ENCODE data around the gene MOK.

The MOK gene

DNA sequence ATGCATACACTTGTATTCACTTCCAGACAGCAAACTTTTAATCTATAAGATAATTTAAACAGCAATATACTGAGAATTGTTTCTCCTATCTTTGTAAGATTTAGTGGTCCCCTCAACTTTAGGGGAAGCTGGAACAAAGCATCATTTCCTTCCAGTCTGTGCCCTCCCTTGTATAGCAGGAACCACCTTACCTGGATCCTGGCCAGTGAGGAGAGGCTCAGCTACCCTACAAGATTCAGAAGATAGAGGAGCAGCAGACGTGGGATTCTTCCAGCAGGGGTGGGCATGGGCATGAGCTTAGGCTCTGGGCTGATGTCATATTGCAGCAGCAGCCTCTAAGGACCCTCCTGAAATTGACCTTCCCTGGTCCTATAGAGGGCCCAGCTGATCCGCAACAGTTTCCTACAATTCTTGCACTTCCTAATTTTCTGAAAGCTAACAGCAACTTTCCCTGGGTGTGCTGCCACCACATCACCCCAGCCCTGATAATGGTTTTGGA is 21.3 kb downstream of the MOK start:
- DNase-seq (ENCODE audit: low read depth): no peak

DNA sequence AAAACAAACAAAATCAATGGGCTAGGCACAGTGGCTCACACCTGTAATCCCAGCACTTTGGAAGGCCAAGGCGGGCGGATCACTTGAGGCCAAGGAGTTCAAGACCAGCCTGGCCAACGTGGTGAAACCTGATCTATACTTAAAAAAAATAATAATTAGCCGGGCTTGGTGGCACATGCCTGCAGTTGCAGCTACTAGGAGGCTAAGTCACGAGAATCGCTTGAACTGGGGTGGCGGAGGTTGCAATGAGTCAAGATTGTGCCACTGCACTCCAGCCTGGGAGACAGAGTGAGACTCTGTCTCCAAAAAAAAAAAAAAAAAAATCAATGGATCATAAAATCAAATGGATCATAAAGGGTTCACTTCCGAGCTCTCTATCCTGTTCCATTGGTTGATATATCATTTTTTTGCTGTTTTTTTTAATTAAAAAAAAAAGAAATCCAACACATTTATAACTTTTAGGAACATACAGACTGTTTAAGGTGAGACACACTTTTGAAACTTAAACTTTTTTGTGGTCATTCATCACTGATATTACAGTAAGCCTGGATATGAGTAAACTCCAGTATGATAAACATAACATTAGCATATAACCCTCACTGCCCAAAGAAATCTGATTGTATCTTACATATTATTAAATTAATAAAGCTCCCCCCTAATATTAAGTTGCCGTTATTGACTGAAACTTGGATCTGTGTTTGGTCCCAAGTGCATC is 22.1 kb downstream of the MOK start:
- no peak for DNase-seq (ENCODE audit: low read depth)

DNA sequence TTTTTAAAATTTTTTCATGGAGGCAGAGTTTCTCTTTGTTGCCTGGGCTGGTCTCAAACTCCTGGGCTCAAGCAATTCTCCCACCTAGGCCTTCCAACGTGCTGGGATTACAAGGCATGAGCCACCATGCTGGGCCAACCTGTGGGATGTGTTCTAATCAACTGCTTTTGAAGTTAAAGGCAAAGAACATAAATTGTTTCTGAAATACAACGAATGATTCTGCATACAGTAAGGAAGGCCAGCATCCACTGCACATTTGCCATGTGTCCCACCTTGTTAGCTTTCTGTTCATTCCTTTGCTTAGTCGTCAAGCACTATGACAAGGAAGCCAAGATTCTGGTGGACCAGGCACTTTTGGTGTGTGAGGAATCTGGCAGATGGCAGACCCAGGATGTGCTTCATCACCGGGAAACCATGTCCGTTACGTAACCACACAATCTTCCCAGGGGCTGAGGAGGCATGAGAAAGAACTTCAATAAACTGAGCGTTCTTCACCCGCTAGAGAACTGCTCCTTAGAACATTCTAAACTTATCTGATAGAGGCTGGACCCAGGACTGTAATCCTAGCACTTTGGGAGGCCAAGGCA is 24.5 kb downstream of the MOK start:
- DNase-seq (ENCODE audit: low read depth): no peak

DNA sequence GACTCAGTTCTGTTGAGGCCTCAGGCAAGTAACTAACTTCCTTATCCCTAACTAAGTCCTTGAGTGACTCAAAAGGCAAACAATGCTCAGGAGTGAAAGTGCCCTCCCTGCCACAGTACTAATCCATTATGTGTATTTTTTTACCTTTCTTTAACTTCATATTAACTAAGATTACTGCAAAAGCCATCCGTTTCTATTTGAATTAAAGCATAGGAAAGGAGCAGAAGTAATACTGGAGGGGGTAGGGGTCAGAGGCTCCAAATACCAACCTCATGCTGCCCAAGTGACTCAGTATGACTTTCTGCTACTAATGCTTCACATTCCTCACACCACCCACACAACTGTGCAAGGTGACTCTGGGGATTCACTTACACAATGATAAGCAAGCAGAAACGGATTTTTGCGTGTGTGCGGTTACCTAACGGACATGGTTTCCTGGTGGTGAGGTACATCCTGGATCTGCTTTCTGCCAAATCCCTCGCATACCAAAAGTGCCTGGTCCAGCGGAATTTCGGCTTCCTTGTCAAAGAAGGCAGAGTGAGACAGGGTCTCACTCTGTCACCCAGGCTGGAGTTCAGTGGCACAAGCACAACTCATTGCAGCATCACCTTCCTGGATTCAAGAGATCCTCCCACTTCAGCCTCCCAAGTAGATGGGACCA is 25.1 kb downstream of the MOK start:
- no peak for DNase-seq (ENCODE audit: low read depth)

DNA sequence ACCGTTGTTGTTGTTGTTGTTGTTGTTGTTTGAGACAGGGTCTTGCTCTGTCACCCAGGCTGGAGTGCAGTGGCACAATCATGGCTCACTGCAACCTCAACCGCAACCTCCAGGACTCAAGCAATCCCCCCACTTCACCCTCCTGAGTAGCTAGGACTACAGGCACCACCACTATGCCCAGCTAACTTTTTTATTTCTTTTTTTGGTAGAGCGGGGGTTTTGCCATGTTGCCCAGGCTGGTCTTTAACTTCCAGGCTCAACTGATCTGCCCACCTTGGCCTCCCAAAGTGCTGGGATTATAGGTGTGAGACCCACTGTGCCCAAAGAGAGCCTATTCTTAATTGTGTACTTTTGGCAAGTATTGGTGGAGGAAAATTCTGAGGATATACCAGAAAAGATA is 25.7 kb downstream of the MOK start:
- DNase-seq (ENCODE audit: low read depth): no peak

DNA sequence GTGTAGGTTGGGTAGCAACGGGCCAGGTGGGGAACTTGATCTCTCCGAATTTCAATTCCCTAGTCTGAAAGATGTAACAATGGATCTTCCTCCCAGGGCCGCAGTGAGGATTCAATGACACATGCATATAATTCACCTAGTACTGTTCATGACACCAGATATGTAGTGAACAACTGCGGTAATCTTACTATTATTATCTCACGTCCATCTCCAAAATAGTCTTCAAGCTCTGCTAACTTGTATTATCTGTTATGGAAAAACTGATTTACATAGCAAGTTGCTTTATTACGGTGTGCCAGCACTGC is 26.4 kb downstream of the MOK start:
- no peak for DNase-seq (ENCODE audit: low read depth)

DNA sequence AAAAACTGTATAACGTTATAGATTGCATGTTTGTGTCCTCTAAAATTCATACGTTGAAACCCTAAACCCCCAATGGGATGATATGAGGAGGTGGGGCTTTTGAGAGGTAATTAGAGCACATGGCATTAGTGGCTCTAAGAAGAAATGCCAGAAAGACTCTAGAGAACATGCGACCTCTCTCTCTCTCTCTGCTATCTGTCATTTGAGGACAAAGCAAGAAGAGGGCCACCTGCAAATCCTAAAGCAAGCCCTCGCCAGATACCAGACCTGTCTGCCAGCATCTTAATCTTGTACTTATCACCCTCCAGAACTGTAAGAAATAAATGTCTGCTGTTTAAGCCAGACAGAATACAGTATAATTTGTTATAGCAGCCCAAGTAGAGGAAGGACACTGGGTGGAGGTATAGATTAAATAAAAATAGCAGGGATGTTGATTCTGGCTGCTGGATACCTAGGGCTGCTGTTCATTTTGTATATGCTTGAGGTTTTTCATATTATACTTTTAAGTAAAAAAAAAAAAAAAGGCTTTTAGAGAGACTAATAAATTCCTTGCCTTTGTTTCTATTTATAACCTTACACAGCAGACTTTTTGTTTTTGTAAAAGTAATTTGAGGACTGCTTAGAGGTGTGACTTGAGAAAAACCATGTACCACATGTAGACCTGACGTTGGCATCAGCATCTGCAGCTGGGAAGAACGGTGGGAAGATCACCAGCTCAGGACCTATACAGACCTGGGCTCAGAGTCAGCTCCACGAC is 26.9 kb downstream of the MOK start:
- no peak for DNase-seq (ENCODE audit: low read depth)

DNA sequence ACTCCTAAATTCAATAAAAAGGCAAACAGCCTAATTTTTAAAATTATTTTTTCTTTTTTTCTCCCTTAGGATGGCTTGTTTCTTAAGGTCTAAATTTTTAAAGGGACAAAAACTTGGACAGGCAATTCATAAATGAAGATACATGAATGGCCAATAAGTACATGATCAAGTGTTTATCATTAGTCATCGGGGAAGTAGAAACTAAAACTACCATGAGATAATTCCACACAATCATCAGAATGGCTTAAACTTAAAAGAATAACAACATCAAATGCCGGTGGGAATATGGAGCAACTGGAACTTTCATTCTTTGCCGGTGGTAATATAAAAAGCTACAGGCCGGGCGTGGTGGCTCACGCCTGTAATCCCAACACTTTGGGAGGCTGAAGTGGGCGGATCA is 29.1 kb downstream of the MOK start:
- no peak for DNase-seq (ENCODE audit: low read depth)

DNA sequence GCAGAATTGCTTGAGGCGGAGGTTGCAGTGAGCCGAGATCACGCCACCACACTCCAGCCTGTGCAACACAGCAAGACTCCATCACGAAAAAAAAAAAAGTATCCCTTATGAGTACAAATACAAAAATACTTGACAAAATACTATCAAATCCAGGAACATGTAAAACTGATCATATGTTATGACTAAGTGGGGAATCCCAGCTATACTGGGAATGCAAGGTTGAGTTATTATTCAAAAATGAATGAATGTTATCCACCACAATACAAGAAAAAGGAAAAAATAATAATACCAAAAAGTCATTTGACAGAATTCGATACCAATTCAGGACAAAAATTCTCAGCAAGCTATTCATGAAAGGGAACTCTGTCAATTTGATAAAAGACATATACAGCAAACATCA is 32.6 kb downstream of the MOK start:
- no peak for DNase-seq (ENCODE audit: low read depth)

DNA sequence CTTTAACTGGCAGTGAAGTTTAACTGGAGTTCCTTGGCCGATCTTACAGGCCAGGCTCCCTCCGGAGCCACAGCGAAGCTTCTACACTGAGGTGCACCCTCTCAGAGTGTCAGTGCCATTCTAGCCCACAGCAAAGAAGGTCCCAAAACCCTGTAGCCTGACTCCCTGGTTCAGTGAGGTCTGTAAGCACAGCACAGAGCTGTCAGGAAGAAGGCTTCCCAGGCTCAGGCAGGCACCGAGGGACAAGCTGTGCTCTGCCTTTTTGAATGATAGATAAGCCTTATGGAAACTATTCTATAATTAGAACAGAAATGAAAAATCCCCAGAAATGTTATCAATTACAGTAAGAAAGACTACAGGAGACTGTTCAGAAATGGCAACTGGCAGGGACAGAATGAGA is 40.2 kb downstream of the MOK start:
- DNase-seq (ENCODE audit: low read depth): no peak

DNA sequence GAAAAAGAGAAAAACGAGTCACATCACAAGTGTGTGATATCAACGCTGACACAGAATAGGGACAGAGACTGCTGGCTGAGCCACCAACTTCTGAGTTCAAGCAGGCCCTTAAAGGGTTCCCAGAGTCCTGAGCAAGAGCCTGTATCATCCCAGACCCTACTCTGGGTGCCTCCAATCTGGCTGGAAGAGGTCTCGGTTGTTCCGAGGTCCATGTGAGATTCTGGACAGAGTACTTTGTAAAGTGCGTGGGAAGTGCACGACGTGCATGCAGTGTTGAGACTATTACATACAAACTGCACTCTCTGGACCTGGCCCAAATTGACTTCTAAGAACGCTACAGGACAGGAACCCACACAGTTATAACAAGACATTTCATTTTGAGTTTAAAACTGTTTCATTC is 40.6 kb downstream of the MOK start:
- no peak for DNase-seq (ENCODE audit: low read depth)

DNA sequence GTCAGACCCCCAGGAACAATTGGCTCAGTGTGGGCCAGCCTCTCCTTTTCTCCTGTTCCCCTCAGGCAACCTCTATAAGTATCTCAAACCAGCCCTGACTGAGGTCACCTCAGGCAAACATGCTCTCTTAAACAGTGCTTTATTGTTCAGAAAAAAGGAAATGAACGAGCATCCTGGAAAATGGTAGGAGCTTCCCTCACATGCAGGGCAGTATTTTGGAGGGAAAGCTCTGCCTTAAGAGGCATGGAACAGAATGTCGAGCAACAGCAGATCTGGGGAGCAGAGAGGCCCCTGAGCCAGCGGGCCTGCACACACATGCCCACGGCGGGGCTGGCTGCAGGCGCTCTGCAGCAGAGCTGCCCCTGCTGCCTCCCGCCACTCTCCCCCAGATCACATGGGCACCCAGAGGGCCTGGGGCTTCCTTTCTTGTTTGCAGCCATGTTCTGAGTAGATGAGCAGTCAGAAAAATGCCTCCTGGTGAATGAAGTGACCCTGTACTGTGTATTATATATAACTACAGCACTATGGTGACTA is 42.0 kb downstream of the MOK start:
- no peak for DNase-seq (ENCODE audit: low read depth)

DNA sequence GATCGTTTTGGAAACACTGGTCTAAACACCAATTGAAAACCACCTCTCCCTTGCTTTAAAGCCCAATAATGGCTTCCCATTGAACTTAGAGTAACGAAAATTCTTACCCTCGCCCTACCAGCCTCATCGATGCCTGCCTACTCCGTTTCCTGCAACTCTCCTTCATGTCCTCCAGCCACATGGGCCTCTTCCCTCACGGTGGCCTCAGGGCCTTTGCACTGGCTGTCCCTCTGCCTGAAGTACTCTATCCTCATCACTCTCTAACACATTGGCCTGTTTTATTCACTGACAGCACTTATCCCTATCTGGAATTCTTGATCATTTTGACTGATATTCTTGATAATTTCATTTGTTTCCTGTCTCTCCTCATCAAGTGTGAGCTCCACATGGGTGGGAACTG is 46.8 kb downstream of the MOK start:
- DNase-seq (ENCODE audit: low read depth): no peak

DNA sequence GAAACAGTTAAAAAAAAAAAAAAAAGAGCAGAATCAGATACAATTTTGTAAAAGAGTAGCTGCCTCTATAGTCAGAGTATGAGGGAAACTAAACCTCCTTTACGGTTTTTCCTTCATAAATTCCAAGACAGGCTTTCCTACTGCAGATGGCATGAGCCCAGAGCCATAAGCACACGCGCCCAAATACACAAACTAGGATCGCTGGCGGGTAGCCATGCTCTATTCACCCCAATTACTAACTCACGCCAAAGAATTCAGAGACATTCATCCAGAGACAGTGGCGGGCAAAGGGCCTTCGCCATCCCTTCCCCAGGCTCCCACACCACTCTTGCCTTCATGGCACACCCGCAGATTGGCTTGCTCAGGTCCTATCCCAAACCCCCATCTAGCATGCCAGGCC is 48.2 kb downstream of the MOK start:
- DNase-seq (ENCODE audit: low read depth): no peak

DNA sequence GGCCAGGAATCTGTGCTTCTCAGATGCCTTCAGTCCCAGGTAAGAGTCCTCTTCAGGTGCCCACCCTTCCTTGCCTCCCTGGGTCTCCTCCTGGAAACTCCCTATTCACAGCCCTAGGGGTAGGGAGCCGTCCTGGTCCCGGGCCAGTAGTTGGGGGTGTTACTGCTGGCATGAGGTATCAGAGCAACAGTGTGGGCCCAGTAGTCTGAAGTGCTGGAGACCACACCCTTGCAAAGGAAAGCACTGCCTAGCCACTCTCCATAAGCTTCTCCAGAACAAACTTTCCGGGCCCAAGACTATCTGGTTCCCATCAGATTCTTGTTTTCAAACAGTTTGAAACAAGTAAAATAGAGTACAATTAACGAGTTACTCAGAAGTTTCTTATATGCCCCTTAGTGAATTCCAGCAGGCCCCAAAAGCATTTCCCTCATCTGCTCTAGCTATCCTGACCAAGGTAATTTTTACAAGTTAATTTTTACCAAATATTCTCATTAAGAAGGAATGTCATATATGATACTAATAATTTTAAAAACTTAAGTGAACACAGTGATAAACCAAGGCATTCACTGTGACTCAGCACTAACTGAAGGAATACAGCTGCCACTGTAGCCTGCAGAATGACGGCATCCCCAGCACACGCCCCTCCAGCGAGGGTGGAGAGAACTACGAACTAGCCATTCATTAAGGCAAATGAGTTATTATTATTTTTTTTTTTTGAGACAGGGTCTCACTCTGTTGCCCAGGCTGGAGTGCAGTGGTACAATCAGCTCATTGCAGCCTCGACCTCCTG is 49.4 kb downstream of the MOK start:
- DNase-seq (ENCODE audit: low read depth): no peak

DNA sequence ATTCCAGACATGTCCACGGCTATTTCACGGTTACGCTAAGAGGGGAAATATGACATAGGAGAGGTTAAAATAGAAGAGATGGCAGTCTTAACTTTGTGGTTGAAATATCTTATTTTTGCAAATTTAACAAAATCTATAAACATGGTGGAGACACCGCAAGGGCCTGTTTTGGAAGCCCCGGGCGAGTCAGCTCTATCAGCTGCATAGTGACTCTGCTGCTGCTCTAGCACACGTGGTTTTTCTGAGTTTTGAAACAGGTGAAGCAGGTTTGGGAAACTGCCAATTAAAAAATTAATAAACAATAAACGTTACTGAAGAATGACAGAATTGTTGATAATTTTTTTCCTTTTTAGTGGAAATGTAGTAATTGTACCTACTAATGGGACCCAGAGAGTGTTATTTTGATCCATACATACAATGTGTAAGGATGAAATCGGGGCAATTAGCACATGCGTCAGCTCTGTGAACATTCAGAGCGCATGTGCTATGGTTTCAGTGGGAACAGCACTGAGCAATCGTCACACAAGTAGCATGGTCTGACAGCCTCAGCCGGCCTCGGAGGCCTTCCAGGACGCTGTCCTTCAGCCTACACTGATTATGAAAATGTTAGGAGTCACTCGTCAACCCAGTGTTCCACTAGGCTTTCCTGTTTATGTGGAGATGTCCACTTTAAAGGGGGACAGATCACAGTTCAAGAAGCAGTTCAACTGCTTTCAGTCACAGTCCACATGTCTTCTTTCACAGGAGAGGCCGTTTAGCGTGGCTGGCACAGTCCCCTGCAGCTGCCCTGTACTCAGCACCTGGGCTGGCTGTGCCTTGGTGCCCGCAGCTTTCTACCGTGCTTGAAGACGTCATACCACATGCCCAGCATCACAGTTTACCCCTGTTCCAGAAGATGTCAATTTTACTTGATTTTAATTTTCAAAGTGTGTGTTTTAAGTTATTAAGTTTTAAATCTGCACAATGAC is 51.8 kb downstream of the MOK start:
- DNase-seq (ENCODE audit: low read depth): no peak

DNA sequence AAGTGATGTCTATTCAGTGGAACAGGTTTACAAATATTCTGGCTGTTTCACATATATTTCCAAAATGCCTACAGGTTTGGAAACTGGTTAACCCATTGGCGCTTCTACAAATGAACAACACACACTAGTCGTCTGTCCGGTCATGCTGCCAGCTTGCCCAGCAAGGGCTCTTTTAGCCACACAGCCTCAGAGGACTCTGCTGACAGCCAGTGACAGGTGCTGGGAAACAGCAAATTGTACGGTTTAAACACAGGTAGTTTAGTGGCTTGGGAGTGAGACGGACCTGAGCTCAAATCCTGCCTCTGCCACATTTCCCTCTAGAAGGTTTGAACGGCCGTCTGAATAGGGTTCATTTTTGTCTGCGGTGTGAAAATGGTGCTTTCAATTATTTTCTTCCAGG is 53.8 kb downstream of the MOK start:
- DNase-seq (ENCODE audit: low read depth): no peak

DNA sequence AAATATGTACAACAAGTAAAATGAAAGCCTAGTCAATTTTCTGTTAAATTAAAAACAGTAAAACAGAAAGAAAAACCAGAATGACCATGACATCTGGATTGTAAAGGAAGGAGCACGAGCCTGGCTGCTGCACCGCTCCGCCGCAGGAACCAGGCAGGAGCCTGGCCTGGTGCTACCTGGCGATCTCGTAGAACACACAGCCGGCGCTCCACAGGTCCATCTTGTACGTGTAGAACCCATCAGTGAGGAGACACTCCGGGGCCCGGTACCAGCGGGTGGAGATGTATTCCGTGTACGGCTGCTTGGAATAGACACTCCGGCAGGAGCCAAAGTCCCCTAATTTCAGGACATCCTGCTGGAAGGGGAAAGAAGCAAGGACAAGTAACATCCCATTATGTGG is 54.3 kb downstream of the MOK start:
- DNase-seq (ENCODE audit: low read depth): no peak

DNA sequence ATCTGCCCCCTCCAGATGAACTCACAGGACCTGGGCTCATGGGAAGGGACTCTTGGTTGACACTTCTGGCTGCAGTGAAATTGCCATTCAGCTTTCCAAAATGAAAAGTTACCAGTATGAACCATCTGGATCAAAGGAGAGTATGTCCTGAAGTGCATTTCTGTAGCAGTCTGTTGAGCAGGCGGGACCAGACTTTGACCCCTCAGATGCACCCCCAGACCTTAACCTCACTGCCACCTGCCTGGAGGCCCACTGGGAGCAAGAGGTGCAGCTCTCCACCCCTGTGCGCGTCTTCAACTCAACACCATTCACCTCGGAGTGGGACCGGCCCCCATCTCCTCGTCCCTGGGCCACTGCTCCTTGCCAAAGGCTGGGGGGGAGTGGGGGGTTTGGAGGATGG is 55.0 kb downstream of the MOK start:
- no peak for DNase-seq (ENCODE audit: low read depth)

DNA sequence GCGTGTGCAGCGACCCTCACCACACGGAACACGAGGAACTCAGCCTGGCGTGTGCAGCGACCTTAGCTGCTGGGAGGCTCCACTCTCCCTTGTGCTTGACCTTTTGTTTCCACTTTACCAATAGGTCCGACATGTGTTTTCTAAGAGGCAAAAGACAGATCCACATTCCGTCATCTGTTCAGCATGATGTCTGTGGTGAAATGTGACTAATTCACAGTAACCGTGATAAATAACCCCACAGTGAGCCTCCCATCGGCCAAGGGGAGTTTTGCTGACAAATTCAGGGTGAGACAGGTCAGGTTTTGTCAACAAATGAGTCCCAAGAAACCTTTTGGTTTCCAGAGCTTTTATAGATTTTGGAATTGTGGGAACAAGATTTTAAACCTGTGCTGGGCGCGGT is 55.9 kb downstream of the MOK start:
- DNase-seq (ENCODE audit: low read depth): no peak

DNA sequence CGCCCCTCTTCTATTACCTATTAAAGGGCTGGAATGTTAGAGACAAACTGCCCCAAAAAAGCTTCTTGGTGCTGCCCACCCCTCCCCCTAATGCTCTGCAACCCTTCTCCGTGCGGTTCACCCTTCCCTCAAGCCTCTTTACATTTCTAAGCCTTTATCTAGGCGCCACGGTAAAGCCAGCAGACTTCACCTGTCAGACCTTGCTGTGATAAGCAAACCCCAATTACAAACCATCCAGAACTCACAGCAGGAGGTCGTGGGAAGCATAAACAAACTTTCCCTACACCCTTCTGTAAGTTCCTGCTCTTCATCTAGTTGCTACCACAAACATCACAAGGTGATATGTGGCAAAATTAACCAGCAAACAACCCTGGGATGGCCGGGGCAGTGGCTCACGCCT is 56.8 kb downstream of the MOK start:
- no peak for DNase-seq (ENCODE audit: low read depth)
